H9 (cell line): ENCODE results near the gene CFAP99. TPM values are rescaled to one million over a fixed set of nuclear protein-coding genes. Genes with fewer than 3 reads are reported as not detected.

ENCODE experiments used
- DNase-seq: peaks from one replicate; pipeline ENCODE4 v3.0.0-alpha.2; 2017
- H2AFZ ChIP-seq: one replicate; pipeline ENCODE4 v1.6.1; 2013; ENCODE audit warnings: mild to moderate bottlenecking, low read length, control low read depth, moderate library complexity
- H2AK5ac ChIP-seq: 2 replicates; pipeline ENCODE4 v1.6.1; 2013; ENCODE audit warnings: low read length, control low read depth, mixed read lengths; ENCODE audit not compliant: insufficient read length
- H2BK120ac ChIP-seq: one replicate; pipeline ENCODE4 v1.6.1; 2013; ENCODE audit warnings: low read depth, mild to moderate bottlenecking, low read length, control low read depth, inconsistent platforms; ENCODE audit not compliant: poor library complexity, severe bottlenecking
- H2BK12ac ChIP-seq: 2 replicates; pipeline ENCODE4 v1.6.1; 2013; ENCODE audit warnings: low read length, control low read depth, mixed read lengths, low read depth; ENCODE audit not compliant: insufficient read length
- H2BK15ac ChIP-seq: 2 replicates; pipeline ENCODE4 v1.6.1; 2013; ENCODE audit warnings: low read depth, low read length, control low read depth
- H2BK20ac ChIP-seq: one replicate; pipeline ENCODE4 v1.6.1; 2013; ENCODE audit warnings: low read depth, mild to moderate bottlenecking, low read length, control low read depth, inconsistent platforms; ENCODE audit not compliant: poor library complexity, severe bottlenecking
- H2BK5ac ChIP-seq: 2 replicates; pipeline ENCODE4 v1.6.1; 2013; ENCODE audit warnings: low read length, control low read depth, mixed read lengths; ENCODE audit not compliant: insufficient read length
- H3K14ac ChIP-seq: 2 replicates; pipeline ENCODE4 v1.6.1; 2013; ENCODE audit warnings: low read length, control low read depth; ENCODE audit not compliant: insufficient read depth
- H3K18ac ChIP-seq: 2 replicates; pipeline ENCODE4 v1.6.1; 2013; ENCODE audit warnings: low read depth, mild to moderate bottlenecking, mixed read lengths, low read length, control low read depth; ENCODE audit not compliant: insufficient read length
- H3K23ac ChIP-seq: 2 replicates; pipeline ENCODE4 v1.6.1; 2013; ENCODE audit warnings: low read length, control low read depth, mixed read lengths, low read depth; ENCODE audit not compliant: insufficient read length
- H3K23me2 ChIP-seq: 2 replicates; pipeline ENCODE4 v1.6.1; 2013; ENCODE audit warnings: low read depth, mild to moderate bottlenecking, mixed read lengths, low read length, control low read depth; ENCODE audit not compliant: insufficient read length, poor library complexity, severe bottlenecking
- H3K27ac ChIP-seq: 2 replicates; pipeline ENCODE4 v1.5.1; 2013; ENCODE audit warnings: low read length, control low read depth, mixed read lengths, low read depth; ENCODE audit not compliant: insufficient read length
- H3K27me3 ChIP-seq: 2 replicates; pipeline ENCODE4 v1.6.1; 2013; ENCODE audit warnings: low read length, control low read depth, inconsistent platforms; ENCODE audit not compliant: insufficient read depth
- H3K4ac ChIP-seq: 2 replicates; pipeline ENCODE4 v1.6.1; 2013; ENCODE audit warnings: low read depth, mild to moderate bottlenecking, control low read depth, inconsistent platforms, low read length, moderate library complexity
- H3K4me1 ChIP-seq: 2 replicates; pipeline ENCODE4 v1.6.1; 2013; ENCODE audit warnings: low read length, control low read depth, inconsistent platforms; ENCODE audit not compliant: insufficient read depth
- H3K4me2 ChIP-seq: 2 replicates; pipeline ENCODE4 v1.6.1; 2013; ENCODE audit warnings: low read length, control low read depth, mixed read lengths; ENCODE audit not compliant: insufficient read length, insufficient read depth
- H3K56ac ChIP-seq: 2 replicates; pipeline ENCODE4 v1.6.1; 2013; ENCODE audit warnings: low read depth, mild to moderate bottlenecking, mixed read lengths, low read length, control low read depth; ENCODE audit not compliant: insufficient read length
- H3K79me1 ChIP-seq: 2 replicates; pipeline ENCODE4 v1.6.1; 2013; ENCODE audit warnings: low read depth, mild to moderate bottlenecking, moderate library complexity, low read length, control low read depth, inconsistent platforms; ENCODE audit not compliant: insufficient read depth, poor library complexity, severe bottlenecking
- H3K79me2 ChIP-seq: 2 replicates; pipeline ENCODE4 v1.6.1; 2013; ENCODE audit warnings: low read length, control low read depth, inconsistent platforms; ENCODE audit not compliant: insufficient read depth
- H3K9ac ChIP-seq: 2 replicates; pipeline ENCODE4 v1.6.1; 2013; ENCODE audit warnings: low read length, control low read depth, mixed read lengths; ENCODE audit not compliant: insufficient read length; ENCODE audit errors: extremely low read depth
- H3K9me3 ChIP-seq: one replicate; pipeline ENCODE4 v1.6.1; 2013; ENCODE audit warnings: low read depth, low read length, inconsistent platforms; ENCODE audit not compliant: control insufficient read depth
- H3T11ph ChIP-seq: one replicate; pipeline ENCODE4 v1.6.1; 2013; ENCODE audit warnings: mild to moderate bottlenecking, low read length, control low read depth, inconsistent platforms
- H4K20me1 ChIP-seq: one replicate; pipeline ENCODE4 v1.6.1; 2013; ENCODE audit not compliant: control insufficient read depth, insufficient read length, insufficient read depth
- H4K5ac ChIP-seq: 2 replicates; pipeline ENCODE4 v1.6.1; 2013; ENCODE audit warnings: low read depth, mild to moderate bottlenecking, mixed read lengths, low read length, control low read depth; ENCODE audit not compliant: insufficient read length
- H4K8ac ChIP-seq: replicated peaks from 2 replicates; pipeline ENCODE4 v1.6.1; 2013; ENCODE audit warnings: low read length, control low read depth, mixed read lengths, low read depth; ENCODE audit not compliant: insufficient read length
- H4K91ac ChIP-seq: 2 replicates; pipeline ENCODE4 v1.6.1; 2013; ENCODE audit warnings: low read depth, mild to moderate bottlenecking, moderate library complexity, mixed read lengths, low read length, control low read depth; ENCODE audit not compliant: insufficient read length
- H3K27ac Mint-ChIP-seq, 3 experiments: 2 replicates in 2 of 3; 3 replicates in 1 of 3; pipeline ENCODE4 v1.8.0; 2020 to 2021; ENCODE audit warnings: mixed read lengths in 3 of 3, mild to moderate bottlenecking in 1 of 3, moderate library complexity in 1 of 3
- H3K27me3 Mint-ChIP-seq: 2 replicates; pipeline ENCODE4 v1.8.0; 2021; ENCODE audit warnings: low read depth, mild to moderate bottlenecking, moderate library complexity, mixed read lengths
- H3K36me3 Mint-ChIP-seq, 3 experiments: 2 replicates in 2 of 3; 3 replicates in 1 of 3; pipeline ENCODE4 v1.8.0; 2020 to 2021; ENCODE audit warnings: low read depth in 3 of 3, mixed read lengths in 3 of 3; ENCODE audit not compliant: insufficient read depth in 1 of 3
- H3K4me1 Mint-ChIP-seq, 2 experiments: 2 replicates each; pipeline ENCODE4 v1.8.0; 2020; ENCODE audit warnings: mixed read lengths in 2 of 2
- H3K4me3 Mint-ChIP-seq, 2 experiments: 2 replicates in 1 of 2; 3 replicates in 1 of 2; pipeline ENCODE4 v1.8.0; 2020 to 2021; ENCODE audit warnings: mild to moderate bottlenecking in 2 of 2, mixed read lengths in 2 of 2, moderate library complexity in 1 of 2
- H3K9me3 Mint-ChIP-seq, 2 experiments: 2 replicates in 1 of 2; 3 replicates in 1 of 2; pipeline ENCODE4 v1.8.0; 2020; ENCODE audit warnings: mild to moderate bottlenecking in 2 of 2, mixed read lengths in 2 of 2, moderate library complexity in 1 of 2
- WGBS: extraction: QIAGEN DNeasy Blood & Tissue Kit; methylation state at CpG from one replicate; pipeline ENCODE4 v1.1.7; 2013; ENCODE audit warnings: missing lambda C conversion rate, low lambda C conversion rate, mixed read lengths; ENCODE audit not compliant: insufficient read length; ENCODE audit errors: extremely low coverage; 5-methylcytosine and 5-hydroxymethylcytosine counted together
- total RNA-seq: library from RNA; stranded (reverse); gene quantifications from 2 replicates; pipeline ENCODE4 v1.2.1, GENCODE V29; 2021
- TF ChIP-seq, protein P1 (sequence below): fragments of 200-600 bp; sonication (generic); conservative IDR thresholded peaks from 3 replicates; pipeline ENCODE4 v1.8.0; 2021; ENCODE audit warnings: antibody characterized with exemption, mild to moderate bottlenecking

The CFAP99 gene
- total RNA-seq, 1 experiment from 2014 or later = 0.35 TPM

DNA sequence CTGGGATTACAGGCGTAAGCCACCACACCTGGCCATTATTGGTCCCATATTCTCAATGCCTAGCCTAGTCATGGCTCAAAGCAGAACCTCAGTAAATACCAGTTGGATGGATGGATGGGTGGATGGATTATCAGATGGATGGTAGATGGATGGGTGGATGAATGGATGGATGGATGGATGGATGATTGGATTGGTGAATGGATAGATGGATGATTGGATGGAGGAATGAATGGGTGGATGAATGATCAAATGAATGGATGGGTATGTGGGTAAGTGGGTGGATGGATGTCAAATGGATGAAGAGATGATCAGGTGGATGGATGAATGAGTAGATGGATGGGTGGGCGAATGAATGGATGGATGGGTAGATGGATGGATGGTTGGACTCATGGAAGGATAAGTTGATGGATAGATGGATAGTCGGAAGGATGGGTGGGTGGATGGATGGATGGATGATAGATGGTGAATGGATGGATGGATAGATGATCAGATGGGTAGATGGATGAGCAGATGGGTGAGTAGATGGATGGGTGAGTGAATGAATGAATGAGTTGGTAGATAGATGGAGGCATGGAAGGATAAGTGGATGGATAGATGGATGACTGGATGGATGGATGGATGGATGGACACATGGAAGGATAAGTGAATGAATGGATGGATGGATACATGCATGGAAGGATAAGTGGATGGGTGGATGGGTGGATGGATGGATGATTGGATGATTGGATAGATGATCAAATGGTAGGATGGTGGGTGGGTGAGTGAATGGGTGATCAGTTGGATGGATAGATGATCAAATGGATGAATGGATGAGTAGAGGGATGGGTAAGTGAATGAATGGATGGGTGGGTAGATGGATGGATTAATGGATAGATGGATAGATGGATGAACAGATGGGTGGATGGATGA is 28.2 kb downstream of the CFAP99 start:
- Histone ChIP-seq H3K79me1 (no peaks in the 10 kb centered on the region), H2BK120ac (no peak overlapping the region), H3K23ac (no peak overlapping the region), H2BK5ac (no peak overlapping the region), H4K20me1 (no peaks in the 10 kb centered on the region), H4K91ac (no peak overlapping the region), H3K14ac (no peak overlapping the region), H3K27me3 (no peaks in the 10 kb centered on the region), H3K56ac (no peak overlapping the region), H4K8ac (no peak overlapping the region), H3K4ac (no peak overlapping the region), H3K4me1 (no peaks in the 10 kb centered on the region; the same call in 1 of the 2 replicates), H2BK15ac (no peak overlapping the region), H3K79me2 (no peaks in the 10 kb centered on the region), H3K9ac (no peak overlapping the region), H4K5ac (no peak overlapping the region), H2AK5ac (no peak overlapping the region), H3K18ac (no peak overlapping the region), H3K9me3 (no peaks in the 10 kb centered on the region), H3K4me2 (no peak overlapping the region), H3K23me2 (no peaks in the 10 kb centered on the region), H2BK12ac (no peak overlapping the region), H2AFZ (no peak overlapping the region), H2BK20ac (no peak overlapping the region), H3K27ac (no peak overlapping the region), H3T11ph (no peak overlapping the region)
- Mint-ChIP-seq H3K36me3 (no peaks in the 10 kb centered on the region), H3K9me3 (no peaks in the 10 kb centered on the region), H3K4me1 (peaks cover 0 to 4% of the 10 kb centered on the region in 2 experiments; a peak in 3 of 4 replicates), H3K27ac (no peak overlapping the region), H3K4me3 (no peak overlapping the region), H3K27me3 (peaks cover 5% of the 10 kb centered on the region)
- TF ChIP-seq, protein P1, sequence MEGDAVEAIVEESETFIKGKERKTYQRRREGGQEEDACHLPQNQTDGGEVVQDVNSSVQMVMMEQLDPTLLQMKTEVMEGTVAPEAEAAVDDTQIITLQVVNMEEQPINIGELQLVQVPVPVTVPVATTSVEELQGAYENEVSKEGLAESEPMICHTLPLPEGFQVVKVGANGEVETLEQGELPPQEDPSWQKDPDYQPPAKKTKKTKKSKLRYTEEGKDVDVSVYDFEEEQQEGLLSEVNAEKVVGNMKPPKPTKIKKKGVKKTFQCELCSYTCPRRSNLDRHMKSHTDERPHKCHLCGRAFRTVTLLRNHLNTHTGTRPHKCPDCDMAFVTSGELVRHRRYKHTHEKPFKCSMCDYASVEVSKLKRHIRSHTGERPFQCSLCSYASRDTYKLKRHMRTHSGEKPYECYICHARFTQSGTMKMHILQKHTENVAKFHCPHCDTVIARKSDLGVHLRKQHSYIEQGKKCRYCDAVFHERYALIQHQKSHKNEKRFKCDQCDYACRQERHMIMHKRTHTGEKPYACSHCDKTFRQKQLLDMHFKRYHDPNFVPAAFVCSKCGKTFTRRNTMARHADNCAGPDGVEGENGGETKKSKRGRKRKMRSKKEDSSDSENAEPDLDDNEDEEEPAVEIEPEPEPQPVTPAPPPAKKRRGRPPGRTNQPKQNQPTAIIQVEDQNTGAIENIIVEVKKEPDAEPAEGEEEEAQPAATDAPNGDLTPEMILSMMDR = no peak
- WGBS = 100% methylated on average over 2 of the region's 3 CpGs
- DNase-seq = no peak
